ENCODE measurements around the gene GH2.
"Not testable (repeated sequence)": the region's sequence is repeated elsewhere in the genome, so short reads cannot be mapped to it uniquely, and the experiment has no call there.

Gene GH2

GRCh38 chr17:63928172-63928666 is 46.5 kb upstream of the GH2 start:
- no peaks in the 10 kb centered on the region for H3K9me3 ChIP-seq (ENCODE audit: severe bottlenecking)
- H3K4me3 ChIP-seq (ENCODE audit: severe bottlenecking) = no peak overlapping the region
- H3K36me3 ChIP-seq (ENCODE audit: low read depth) = no peaks in the 10 kb centered on the region
- ATAC-seq (ENCODE audit: low read depth) = no peak
- H3K4me1 ChIP-seq (ENCODE audit: insufficient read depth, poor library complexity, severe bottlenecking) = no peaks in the 10 kb centered on the region
- DNase-seq (ENCODE audit: low spot score) = no peak
- TF ChIP-seq, protein P1, sequence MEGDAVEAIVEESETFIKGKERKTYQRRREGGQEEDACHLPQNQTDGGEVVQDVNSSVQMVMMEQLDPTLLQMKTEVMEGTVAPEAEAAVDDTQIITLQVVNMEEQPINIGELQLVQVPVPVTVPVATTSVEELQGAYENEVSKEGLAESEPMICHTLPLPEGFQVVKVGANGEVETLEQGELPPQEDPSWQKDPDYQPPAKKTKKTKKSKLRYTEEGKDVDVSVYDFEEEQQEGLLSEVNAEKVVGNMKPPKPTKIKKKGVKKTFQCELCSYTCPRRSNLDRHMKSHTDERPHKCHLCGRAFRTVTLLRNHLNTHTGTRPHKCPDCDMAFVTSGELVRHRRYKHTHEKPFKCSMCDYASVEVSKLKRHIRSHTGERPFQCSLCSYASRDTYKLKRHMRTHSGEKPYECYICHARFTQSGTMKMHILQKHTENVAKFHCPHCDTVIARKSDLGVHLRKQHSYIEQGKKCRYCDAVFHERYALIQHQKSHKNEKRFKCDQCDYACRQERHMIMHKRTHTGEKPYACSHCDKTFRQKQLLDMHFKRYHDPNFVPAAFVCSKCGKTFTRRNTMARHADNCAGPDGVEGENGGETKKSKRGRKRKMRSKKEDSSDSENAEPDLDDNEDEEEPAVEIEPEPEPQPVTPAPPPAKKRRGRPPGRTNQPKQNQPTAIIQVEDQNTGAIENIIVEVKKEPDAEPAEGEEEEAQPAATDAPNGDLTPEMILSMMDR (IDR thresholded peaks at IDR 0.05; ENCODE audit: poor library complexity, severe bottlenecking) = no peak
- no peak overlapping the region for H3K27ac ChIP-seq (ENCODE audit: poor library complexity, severe bottlenecking)
- no peaks in the 10 kb centered on the region for H3K27me3 ChIP-seq (ENCODE audit: insufficient read depth, poor library complexity, severe bottlenecking)

- H3K27me3 ChIP-seq (ENCODE audit: insufficient read depth, poor library complexity, severe bottlenecking) = no peaks in the 10 kb centered on the region
- no peaks in the 10 kb centered on the region for H3K36me3 ChIP-seq (ENCODE audit: low read depth)
- no peaks in the 10 kb centered on the region for H3K9me3 ChIP-seq (ENCODE audit: severe bottlenecking)
- DNase-seq (ENCODE audit: low spot score) = no peak
- H3K4me3 ChIP-seq (ENCODE audit: severe bottlenecking) = no peak overlapping the region
- H3K4me1 ChIP-seq (ENCODE audit: insufficient read depth, poor library complexity, severe bottlenecking) = no peaks in the 10 kb centered on the region
- no peak for ATAC-seq (ENCODE audit: low read depth)
- H3K27ac ChIP-seq (ENCODE audit: poor library complexity, severe bottlenecking) = no peak overlapping the region
- TF ChIP-seq, protein P1 (IDR thresholded peaks at IDR 0.05; ENCODE audit: poor library complexity, severe bottlenecking) = no peak
Measured at GRCh38 chr17:63927464-63928171, 45.9 kb upstream of the GH2 start.

DNA sequence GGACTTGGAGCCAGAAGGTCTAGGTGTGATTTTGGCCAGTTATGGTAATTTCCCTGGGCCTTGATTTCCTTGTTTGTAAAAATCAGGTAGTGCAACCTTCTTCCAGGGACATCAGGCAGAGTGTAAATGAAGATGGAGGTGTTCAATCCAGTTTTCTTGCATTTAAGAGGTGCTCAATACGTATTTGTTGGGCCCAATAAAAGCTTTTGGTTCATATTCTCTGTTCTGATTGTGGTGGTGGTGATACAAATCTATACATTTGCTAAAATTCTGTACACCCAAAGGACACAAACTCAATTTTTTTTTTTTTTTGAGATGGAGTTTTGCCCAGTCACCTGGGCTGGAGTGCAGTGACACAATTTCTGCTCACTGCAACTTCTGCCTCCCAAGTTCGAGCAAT is 44.4 kb upstream of the GH2 start:
- Histone ChIP-seq H3K4me3 (ENCODE audit: severe bottlenecking) (no peak overlapping the region), H3K27me3 (ENCODE audit: insufficient read depth, poor library complexity, severe bottlenecking) (no peaks in the 10 kb centered on the region), H3K27ac (ENCODE audit: poor library complexity, severe bottlenecking) (no peak overlapping the region), H3K36me3 (ENCODE audit: low read depth) (no peaks in the 10 kb centered on the region), H3K9me3 (ENCODE audit: severe bottlenecking) (no peaks in the 10 kb centered on the region), H3K4me1 (ENCODE audit: insufficient read depth, poor library complexity, severe bottlenecking) (no peaks in the 10 kb centered on the region)
- ATAC-seq (ENCODE audit: low read depth) = no peak
- TF ChIP-seq, protein P1 (IDR thresholded peaks at IDR 0.05; ENCODE audit: poor library complexity, severe bottlenecking) = no peak
- no peak for DNase-seq (ENCODE audit: low spot score)

DNA sequence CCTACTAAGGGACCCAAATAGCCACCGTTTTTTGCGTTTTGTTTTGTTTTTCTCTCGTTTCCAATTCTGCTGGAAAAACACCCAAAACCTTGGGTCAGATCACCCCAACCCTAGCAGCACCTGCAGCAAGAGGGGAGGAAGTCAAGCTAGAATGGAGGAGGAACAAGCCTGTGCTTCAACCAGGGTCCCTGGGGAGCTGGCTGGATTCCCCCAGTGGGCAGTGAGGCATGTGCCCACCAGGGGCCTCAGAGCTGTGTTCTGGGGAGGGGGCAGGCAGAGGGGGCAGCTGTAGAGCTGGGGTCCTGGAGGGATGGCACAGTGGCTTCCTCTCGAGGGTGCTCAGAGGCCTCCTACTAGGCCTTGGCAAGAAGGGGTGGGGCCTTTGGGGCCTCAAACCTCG is 43.9 kb upstream of the GH2 start:
- Histone ChIP-seq H3K27me3 (ENCODE audit: insufficient read depth, poor library complexity, severe bottlenecking) (no peaks in the 10 kb centered on the region), H3K4me1 (ENCODE audit: insufficient read depth, poor library complexity, severe bottlenecking) (no peaks in the 10 kb centered on the region), H3K27ac (ENCODE audit: poor library complexity, severe bottlenecking) (no peak overlapping the region), H3K36me3 (ENCODE audit: low read depth) (no peaks in the 10 kb centered on the region), H3K9me3 (ENCODE audit: severe bottlenecking) (no peaks in the 10 kb centered on the region), H3K4me3 (ENCODE audit: severe bottlenecking) (no peak overlapping the region)
- TF ChIP-seq, protein P1 (IDR thresholded peaks at IDR 0.05; ENCODE audit: poor library complexity, severe bottlenecking) = no peak
- DNase-seq (ENCODE audit: low spot score) = no peak
- no peak for ATAC-seq (ENCODE audit: low read depth)

GRCh38 chr17:63922402-63922801 is 40.7 kb upstream of the GH2 start:
- H3K27ac ChIP-seq (ENCODE audit: poor library complexity, severe bottlenecking); H3K4me1 ChIP-seq (ENCODE audit: insufficient read depth, poor library complexity, severe bottlenecking); DNase-seq (ENCODE audit: low spot score); H3K4me3 ChIP-seq (ENCODE audit: severe bottlenecking); ATAC-seq (ENCODE audit: low read depth); H3K27me3 ChIP-seq (ENCODE audit: insufficient read depth, poor library complexity, severe bottlenecking); H3K9me3 ChIP-seq (ENCODE audit: severe bottlenecking); H3K36me3 ChIP-seq (ENCODE audit: low read depth): not testable (repeated sequence)

- not testable (repeated sequence) for H3K4me1 ChIP-seq (ENCODE audit: insufficient read depth, poor library complexity, severe bottlenecking); H3K27me3 ChIP-seq (ENCODE audit: insufficient read depth, poor library complexity, severe bottlenecking); DNase-seq (ENCODE audit: low spot score); H3K36me3 ChIP-seq (ENCODE audit: low read depth); H3K9me3 ChIP-seq (ENCODE audit: severe bottlenecking); H3K4me3 ChIP-seq (ENCODE audit: severe bottlenecking); H3K27ac ChIP-seq (ENCODE audit: poor library complexity, severe bottlenecking); ATAC-seq (ENCODE audit: low read depth)
Measured at GRCh38 chr17:63920779-63921178, 39.0 kb upstream of the GH2 start.

DNA sequence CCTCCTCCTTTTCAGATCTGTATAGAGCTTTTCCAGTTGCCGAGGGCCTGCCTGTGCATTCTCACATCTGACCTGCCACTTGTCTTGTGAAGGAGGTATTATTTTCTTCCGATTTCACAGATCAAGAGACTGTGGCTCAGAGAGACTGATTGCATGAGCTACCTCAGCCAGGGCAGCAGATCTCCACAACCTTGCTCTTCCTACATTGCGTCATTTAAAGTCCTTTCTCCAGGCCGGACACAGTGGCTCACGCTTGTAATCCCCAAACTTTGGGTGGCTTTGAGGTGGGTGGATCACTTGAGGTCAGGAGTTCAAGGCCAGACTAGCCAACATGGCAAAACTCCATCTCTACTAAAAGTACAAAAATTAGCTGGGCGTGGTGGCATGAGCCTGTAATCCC is 38.3 kb upstream of the GH2 start:
- H3K4me3 ChIP-seq (ENCODE audit: severe bottlenecking); H3K9me3 ChIP-seq (ENCODE audit: severe bottlenecking); H3K27ac ChIP-seq (ENCODE audit: poor library complexity, severe bottlenecking); H3K36me3 ChIP-seq (ENCODE audit: low read depth); DNase-seq (ENCODE audit: low spot score); ATAC-seq (ENCODE audit: low read depth); H3K4me1 ChIP-seq (ENCODE audit: insufficient read depth, poor library complexity, severe bottlenecking); H3K27me3 ChIP-seq (ENCODE audit: insufficient read depth, poor library complexity, severe bottlenecking): not testable (repeated sequence)

Data from RWPE2 (cell line).